Measurements from ENCODE around the gene P4HA1. TPM values are rescaled to one million over a fixed set of nuclear protein-coding genes. Genes with fewer than 3 reads are reported as not detected.
"Not testable (repeated sequence)": the region's sequence is repeated elsewhere in the genome, so short reads cannot be mapped to it uniquely, and the experiment has no call there.

P4HA1 gene
- total and polyA plus RNA-seq, 3 experiments from 2014 or later = 23.3 to 31.9 (median 28.7) TPM

DNA sequence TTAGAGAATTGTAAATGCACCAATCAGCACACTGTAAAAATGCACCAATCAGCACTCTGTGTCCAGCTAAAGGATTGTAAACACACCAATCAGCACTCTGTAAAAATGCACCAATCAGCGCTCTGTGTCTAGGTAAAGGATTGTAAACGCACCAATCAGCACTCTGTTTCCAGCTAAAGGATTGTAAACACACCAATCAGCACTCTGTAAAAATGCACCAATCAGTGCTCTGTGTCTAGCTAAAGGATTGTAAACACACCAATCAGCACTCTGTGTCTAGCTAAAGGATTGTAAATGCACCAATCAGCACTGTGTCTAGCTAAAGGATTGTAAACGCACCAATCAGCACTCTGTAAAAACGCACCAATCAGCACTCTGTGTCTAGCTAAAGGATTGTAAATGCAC, 12.6 kb upstream of the P4HA1 start:
- H3K27me3 Mint-ChIP-seq; H3K9me3 ChIP-seq (ENCODE audit: low read length); H3K4me3 Mint-ChIP-seq; H3K27ac ChIP-seq (ENCODE audit: low read depth, low read length); H3K4me3 ChIP-seq (ENCODE audit: low read length); H3K36me3 ChIP-seq (ENCODE audit: insufficient read depth, low read length); DNase-seq; H3K27me3 ChIP-seq (ENCODE audit: insufficient read depth, low read length, poor library complexity, severe bottlenecking); H3K9me3 Mint-ChIP-seq; H3K4me1 ChIP-seq (ENCODE audit: insufficient read depth, low read length); POLR2A ChIA-PET: not testable (repeated sequence)
- Mint-ChIP-seq H3K4me1 (peaks cover 8 to 15% (median 14%) of the 10 kb centered on the region in 3 donors), H3K36me3 (peaks cover 3 to 24% (median 4%) of the 10 kb centered on the region in 3 donors), H3K27ac (peak overlapping the region in 1 of 8 donors; percentile 47)
- CTCF ChIA-PET = interaction anchor here (2.1 to 2.7 kb wide), 2 partner anchors 13 to 49 kb away, joined by 10 to 18 read pairs; partner anchors contain the start of gene P4HA1

DNA sequence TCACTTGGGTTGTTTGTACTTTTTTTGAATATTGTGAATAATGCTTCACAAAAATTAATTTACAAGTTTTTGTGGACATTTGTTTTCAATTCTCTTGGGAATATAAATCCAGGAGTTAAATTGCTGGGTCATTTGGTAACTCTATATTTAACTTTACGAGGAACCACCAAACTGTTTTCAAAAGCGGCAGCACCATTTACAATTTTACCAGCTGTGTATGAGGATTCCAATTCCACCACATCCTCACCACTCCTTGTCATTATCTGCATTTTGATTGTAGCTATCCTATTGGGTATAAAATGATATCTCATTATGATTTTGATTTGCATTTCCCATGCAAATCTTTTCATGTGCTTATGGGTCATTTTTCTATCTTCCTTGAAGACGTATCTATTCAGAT, 9.6 kb upstream of the P4HA1 start:
- no peak for DNase-seq
- H3K4me3 Mint-ChIP-seq = no peak overlapping the region
- POLR2A ChIA-PET = no interaction called here
- no peaks in the 10 kb centered on the region for H3K4me1 ChIP-seq (ENCODE audit: insufficient read depth, low read length)
- H3K27me3 Mint-ChIP-seq = no peaks in the 10 kb centered on the region
- H3K27me3 ChIP-seq (ENCODE audit: insufficient read depth, low read length, poor library complexity, severe bottlenecking) = no peaks in the 10 kb centered on the region
- CTCF ChIA-PET = interaction anchor here (2.3 kb wide), 1 partner anchor 10 kb away, joined by 8 read pairs; the partner anchor contains the start of gene P4HA1
- H3K27ac ChIP-seq (ENCODE audit: low read depth, low read length) = no peak overlapping the region
- H3K4me3 ChIP-seq (ENCODE audit: low read length) = no peak overlapping the region
- H3K36me3 ChIP-seq (ENCODE audit: insufficient read depth, low read length) = peaks cover 5% of the 10 kb centered on the region
- peak overlapping the region in 1 of 8 donors; percentile 75 for H3K27ac Mint-ChIP-seq
- H3K9me3 ChIP-seq (ENCODE audit: low read length) = no peaks in the 10 kb centered on the region
- H3K4me1 Mint-ChIP-seq = peaks cover 6 to 11% (median 10%) of the 10 kb centered on the region in 3 donors
- peaks cover 3 to 30% (median 6%) of the 10 kb centered on the region in 3 donors for H3K36me3 Mint-ChIP-seq
- H3K9me3 Mint-ChIP-seq = peaks cover 0 to 3% (median 0%) of the 10 kb centered on the region in 5 donors

DNA sequence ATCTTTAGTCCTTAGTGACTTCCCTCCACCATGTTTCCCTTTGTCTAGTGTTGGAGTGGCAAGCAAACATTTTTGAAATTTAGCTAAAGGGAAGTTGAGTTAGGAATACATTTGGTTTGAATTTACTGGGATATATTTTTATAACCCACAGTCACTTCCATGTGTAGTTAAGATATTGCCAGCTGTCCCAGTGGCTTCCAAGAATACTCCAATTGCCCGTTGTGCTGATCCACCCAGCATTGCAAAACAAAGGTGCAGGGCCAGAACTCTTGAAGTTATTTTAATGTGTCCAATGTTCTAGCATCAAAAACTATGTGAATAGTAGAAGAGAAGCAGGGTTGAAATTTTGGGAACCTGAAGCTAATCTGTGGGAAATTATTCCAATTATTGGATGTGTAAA, 2.5 kb upstream of the P4HA1 start:
- Histone ChIP-seq H3K4me3 (ENCODE audit: low read length) (no peak overlapping the region), H3K27ac (ENCODE audit: low read depth, low read length) (peak overlapping the region; percentile 38), H3K36me3 (ENCODE audit: insufficient read depth, low read length) (no peaks in the 10 kb centered on the region), H3K9me3 (ENCODE audit: low read length) (no peaks in the 10 kb centered on the region), H3K4me1 (ENCODE audit: insufficient read depth, low read length) (peaks cover 11% of the 10 kb centered on the region), H3K27me3 (ENCODE audit: insufficient read depth, low read length, poor library complexity, severe bottlenecking) (no peaks in the 10 kb centered on the region)
- H3K4me3 Mint-ChIP-seq = no peak overlapping the region
- DNase-seq = no peak
- H3K27me3 Mint-ChIP-seq = peaks cover 0 to 2% of the 10 kb centered on the region in 2 donors
- H3K4me1 Mint-ChIP-seq = peaks cover 18 to 24% (median 24%) of the 10 kb centered on the region in 3 donors
- no peaks in the 10 kb centered on the region for H3K9me3 Mint-ChIP-seq
- H3K36me3 Mint-ChIP-seq = peaks cover 0 to 19% (median 2%) of the 10 kb centered on the region in 3 donors
- peak overlapping the region in 4 of 8 donors; percentile 14 to 64 (median 36) for H3K27ac Mint-ChIP-seq
- CTCF ChIA-PET = interaction anchor here (0.7 to 8.3 kb wide), 3 partner anchors 61 to 312 kb away, joined by 3 to 105 read pairs (median 3); partner anchors contain the start of gene DNAJC9
- POLR2A ChIA-PET = no interaction called here

DNA sequence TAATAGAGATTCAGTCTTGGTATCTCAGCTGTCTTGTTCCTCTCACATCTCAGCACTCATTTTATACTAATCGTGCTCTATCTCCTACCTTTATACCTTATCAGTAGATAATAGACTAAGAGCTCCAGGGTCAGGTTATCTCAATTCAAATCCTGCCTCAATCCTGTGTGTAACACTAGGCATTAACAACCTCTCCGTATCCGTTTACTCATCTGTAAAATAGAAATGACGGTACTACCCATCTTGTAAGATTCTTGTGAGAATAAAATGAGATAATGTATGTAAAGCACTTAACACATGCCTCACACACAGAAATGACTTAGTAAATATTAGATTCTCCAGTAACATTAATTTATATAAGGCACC, 622 bp upstream of the P4HA1 start:
- ChIA-PET CTCF (interaction anchor here (0.5 to 8.3 kb wide), 23 partner anchors 9 to 86 kb away, joined by 3 to 105 read pairs (median 4); partner anchors contain the start of genes ECD, FAM149B1 and NUDT13), POLR2A (interaction anchor here (0.6 to 1.7 kb wide), 6 partner anchors 13 to 316 kb away, joined by 3 to 14 read pairs (median 4); partner anchors contain the start of genes DNAJC9, FAM149B1 and NUDT13)
- H3K4me1 ChIP-seq (ENCODE audit: insufficient read depth, low read length) = peaks cover 14% of the 10 kb centered on the region
- no peaks in the 10 kb centered on the region for H3K36me3 ChIP-seq (ENCODE audit: insufficient read depth, low read length)
- peaks cover 23 to 35% (median 34%) of the 10 kb centered on the region in 3 donors for H3K4me1 Mint-ChIP-seq
- H3K4me3 ChIP-seq (ENCODE audit: low read length) = peak overlapping the region; percentile 70
- H3K4me3 Mint-ChIP-seq = peak overlapping the region; percentile 84 to 97 (median 91)
- peak overlapping the region; percentile 88 for H3K27ac ChIP-seq (ENCODE audit: low read depth, low read length)
- no peak for DNase-seq
- H3K27me3 ChIP-seq (ENCODE audit: insufficient read depth, low read length, poor library complexity, severe bottlenecking) = no peaks in the 10 kb centered on the region
- no peaks in the 10 kb centered on the region for H3K9me3 Mint-ChIP-seq
- peaks cover 0 to 14% (median 2%) of the 10 kb centered on the region in 3 donors for H3K36me3 Mint-ChIP-seq
- peaks cover 0 to 2% of the 10 kb centered on the region in 2 donors for H3K27me3 Mint-ChIP-seq
- peak overlapping the region; percentile 91 to 99 (median 98) for H3K27ac Mint-ChIP-seq
- H3K9me3 ChIP-seq (ENCODE audit: low read length) = no peaks in the 10 kb centered on the region

DNA sequence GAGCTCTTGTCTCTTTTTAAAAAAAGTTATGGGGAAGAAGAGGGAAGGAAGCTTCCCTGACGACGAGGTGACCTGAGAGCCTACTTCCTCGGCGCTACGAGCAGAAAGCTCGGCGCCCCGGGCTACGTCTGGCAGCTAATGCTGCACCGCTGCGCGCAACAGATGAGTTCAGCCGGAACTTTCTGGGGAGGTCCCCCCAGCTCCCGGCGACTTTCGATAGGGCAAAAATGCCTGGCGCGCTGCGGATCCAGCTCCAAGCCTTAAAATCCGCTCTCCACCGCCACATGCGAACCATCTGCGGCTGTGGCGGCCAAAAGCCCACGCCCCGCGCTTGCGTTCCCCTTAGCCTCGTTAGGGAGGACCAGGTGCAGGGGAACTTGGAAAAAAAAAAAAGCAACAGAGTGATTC, 621 bp downstream of the P4HA1 start:
- H3K4me3 ChIP-seq (ENCODE audit: low read length) = peak overlapping the region; percentile 70
- DNase-seq = peak; percentile 60 to 81 (median 69)
- peak overlapping the region; percentile 88 for H3K27ac ChIP-seq (ENCODE audit: low read depth, low read length)
- Mint-ChIP-seq H3K4me1 (peaks cover 27 to 41% (median 41%) of the 10 kb centered on the region in 3 donors), H3K9me3 (no peaks in the 10 kb centered on the region), H3K4me3 (peak overlapping the region; percentile 84 to 97 (median 91)), H3K27ac (peak overlapping the region; percentile 91 to 99 (median 98)), H3K27me3 (peaks cover 0 to 2% of the 10 kb centered on the region in 2 donors), H3K36me3 (peaks cover 0 to 17% (median 2%) of the 10 kb centered on the region in 3 donors)
- H3K36me3 ChIP-seq (ENCODE audit: insufficient read depth, low read length) = no peaks in the 10 kb centered on the region
- no peaks in the 10 kb centered on the region for H3K9me3 ChIP-seq (ENCODE audit: low read length)
- H3K4me1 ChIP-seq (ENCODE audit: insufficient read depth, low read length) = peaks cover 14% of the 10 kb centered on the region
- CTCF ChIA-PET = interaction anchor here (0.6 to 8.3 kb wide), 14 partner anchors 10 to 970 kb away, joined by 3 to 105 read pairs (median 6); partner anchors contain the start of genes DNAJC9, ECD, FAM149B1 and NUDT13
- no peaks in the 10 kb centered on the region for H3K27me3 ChIP-seq (ENCODE audit: insufficient read depth, low read length, poor library complexity, severe bottlenecking)
- POLR2A ChIA-PET = interaction anchor here (0.5 to 1.7 kb wide), 9 partner anchors 14 to 926 kb away, joined by 3 to 14 read pairs (median 5); partner anchors contain the start of genes DNAJC9, NUDT13 and PPP3CB

DNA sequence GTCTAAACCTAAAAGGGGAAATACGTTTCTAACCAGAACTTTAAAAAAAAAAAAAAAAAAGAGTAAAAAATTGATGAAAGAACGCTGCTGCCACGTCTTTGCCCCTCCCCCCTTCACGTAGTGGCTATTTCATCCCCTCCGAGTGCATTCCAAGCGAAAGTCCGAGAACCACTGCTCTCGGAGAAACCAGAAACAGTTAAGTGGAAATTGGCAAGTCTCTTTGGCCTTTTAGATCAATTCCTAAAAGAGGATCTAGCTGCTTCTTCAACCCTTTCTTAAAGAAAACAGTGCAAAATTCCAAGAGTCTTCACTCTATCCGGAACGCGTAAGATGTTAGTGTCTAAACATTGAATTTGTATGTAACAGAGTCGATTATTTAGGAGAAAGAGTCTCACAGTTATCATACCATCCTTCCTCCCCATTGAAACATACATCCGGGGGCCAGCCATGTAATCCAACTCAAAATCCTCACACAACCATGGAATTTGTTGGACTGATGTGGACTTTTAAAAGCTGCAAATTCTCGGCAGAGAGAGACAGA, 1.1 kb downstream of the P4HA1 start:
- POLR2A ChIA-PET = interaction anchor here (0.6 to 1.7 kb wide), 9 partner anchors 15 to 1071 kb away, joined by 3 to 14 read pairs (median 7); partner anchors contain the start of genes DNAJC9, NUDT13 and PPP3CB
- peaks cover 0 to 17% (median 2%) of the 10 kb centered on the region in 3 donors for H3K36me3 Mint-ChIP-seq
- no peaks in the 10 kb centered on the region for H3K27me3 ChIP-seq (ENCODE audit: insufficient read depth, low read length, poor library complexity, severe bottlenecking)
- no peaks in the 10 kb centered on the region for H3K9me3 Mint-ChIP-seq
- H3K4me3 ChIP-seq (ENCODE audit: low read length) = peak overlapping the region; percentile 70
- H3K27ac Mint-ChIP-seq = peak overlapping the region; percentile 91 to 99 (median 98)
- peaks cover 0 to 2% of the 10 kb centered on the region in 2 donors for H3K27me3 Mint-ChIP-seq
- no peaks in the 10 kb centered on the region for H3K9me3 ChIP-seq (ENCODE audit: low read length)
- H3K4me1 Mint-ChIP-seq = peaks cover 27 to 41% (median 41%) of the 10 kb centered on the region in 3 donors
- peak in 4 of 5 donors; percentile 34 to 55 (median 46) for DNase-seq
- H3K27ac ChIP-seq (ENCODE audit: low read depth, low read length) = peak overlapping the region; percentile 88
- H3K4me1 ChIP-seq (ENCODE audit: insufficient read depth, low read length) = peaks cover 14% of the 10 kb centered on the region
- peak overlapping the region; percentile 84 to 97 (median 91) for H3K4me3 Mint-ChIP-seq
- CTCF ChIA-PET = interaction anchor here (0.6 to 8.3 kb wide), 16 partner anchors 11 to 970 kb away, joined by 3 to 105 read pairs (median 4); partner anchors contain the start of genes DNAJC9, ECD, FAM149B1 and NUDT13
- H3K36me3 ChIP-seq (ENCODE audit: insufficient read depth, low read length) = no peaks in the 10 kb centered on the region

DNA sequence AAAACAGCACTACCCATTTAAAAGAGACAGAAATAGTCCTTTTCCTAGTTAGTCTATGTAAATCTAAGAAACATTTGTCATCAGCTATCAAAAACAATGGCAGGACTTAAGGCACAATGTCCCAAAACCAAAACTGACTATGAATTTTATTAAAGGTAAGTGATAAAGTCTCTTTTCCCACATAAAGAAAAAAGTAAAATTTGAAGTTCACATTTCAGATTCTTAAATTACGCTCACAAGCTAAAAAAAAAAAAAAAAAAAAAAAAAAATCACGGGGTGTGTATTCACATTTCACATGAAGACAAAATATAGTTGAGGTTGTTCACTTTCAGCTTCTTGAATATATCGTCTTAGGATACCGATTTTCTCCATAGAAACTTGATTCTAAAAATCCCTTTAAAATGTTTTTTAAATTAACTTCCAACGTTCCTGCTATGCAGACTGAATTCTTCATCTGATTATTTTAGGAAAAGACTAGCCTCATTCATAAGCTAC, 1.6 kb downstream of the P4HA1 start:
- H3K27ac ChIP-seq (ENCODE audit: low read depth, low read length) = peak overlapping the region; percentile 88
- no peaks in the 10 kb centered on the region for H3K27me3 ChIP-seq (ENCODE audit: insufficient read depth, low read length, poor library complexity, severe bottlenecking)
- DNase-seq = no peak
- ChIA-PET POLR2A (interaction anchor here (0.5 to 0.6 kb wide), 5 partner anchors 42 to 1072 kb away, joined by 3 to 7 read pairs (median 4); partner anchors contain the start of gene DNAJC9), CTCF (interaction anchor here (0.8 to 8.3 kb wide), 5 partner anchors 11 to 65 kb away, joined by 3 to 105 read pairs (median 4); no protein-coding TSS in a partner anchor)
- peaks cover 27 to 41% (median 41%) of the 10 kb centered on the region in 3 donors for H3K4me1 Mint-ChIP-seq
- H3K9me3 Mint-ChIP-seq = no peaks in the 10 kb centered on the region
- no peaks in the 10 kb centered on the region for H3K36me3 ChIP-seq (ENCODE audit: insufficient read depth, low read length)
- H3K27ac Mint-ChIP-seq = peak overlapping the region; percentile 91 to 99 (median 98)
- no peaks in the 10 kb centered on the region for H3K9me3 ChIP-seq (ENCODE audit: low read length)
- H3K4me1 ChIP-seq (ENCODE audit: insufficient read depth, low read length) = peaks cover 14% of the 10 kb centered on the region
- peak overlapping the region; percentile 70 for H3K4me3 ChIP-seq (ENCODE audit: low read length)
- H3K27me3 Mint-ChIP-seq = peaks cover 0 to 2% of the 10 kb centered on the region in 2 donors
- peak overlapping the region; percentile 84 to 97 (median 91) for H3K4me3 Mint-ChIP-seq
- H3K36me3 Mint-ChIP-seq = peaks cover 0 to 14% (median 2%) of the 10 kb centered on the region in 3 donors

Data from CD8-positive, alpha-beta memory T cell (primary cell).